NCI-H2081 treated with DMSO at 0.1 percent for 48 hours (cell line): ENCODE data around the gene NECAB3.

Experiments
- DNase-seq: peaks from one replicate; lab custom pipeline; 2025; lab: John Stamatoyannopoulos, UW

The NECAB3 gene

DNA sequence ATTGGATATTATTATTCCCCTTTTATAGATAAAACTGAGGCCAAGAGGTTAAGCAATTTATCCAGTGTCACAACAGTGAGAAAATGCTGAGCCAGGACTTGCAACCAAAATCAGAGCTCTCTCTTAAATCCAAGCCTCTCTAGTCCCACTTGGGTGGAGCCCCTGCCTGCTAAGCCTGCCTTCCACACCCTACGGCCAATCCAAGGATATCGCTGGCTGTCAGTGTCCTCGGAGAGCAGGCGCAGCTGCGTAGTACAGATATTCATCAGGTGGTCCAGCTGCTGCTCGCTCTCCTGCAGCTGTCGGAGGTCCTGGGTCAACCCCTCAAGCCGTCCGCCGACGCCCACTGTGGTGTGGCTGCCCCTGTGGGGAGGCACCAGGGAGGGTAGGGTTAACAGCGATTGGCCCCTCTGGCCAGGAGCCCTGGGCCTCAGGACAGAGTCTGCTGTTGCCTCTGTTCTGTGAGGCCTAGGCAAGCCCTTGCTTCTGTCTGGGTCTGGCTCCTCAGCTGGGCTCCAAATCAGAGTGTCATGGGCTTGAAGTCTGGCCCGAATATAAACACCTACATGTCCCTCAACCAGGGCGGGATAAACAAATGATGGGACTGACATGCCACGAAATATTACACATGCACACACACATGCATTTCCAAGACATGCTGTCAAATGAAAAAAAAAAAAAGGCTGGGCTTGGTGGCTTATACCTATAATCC lies 3.9 kb upstream of the NECAB3 start:
- DNase-seq = no peak

DNA sequence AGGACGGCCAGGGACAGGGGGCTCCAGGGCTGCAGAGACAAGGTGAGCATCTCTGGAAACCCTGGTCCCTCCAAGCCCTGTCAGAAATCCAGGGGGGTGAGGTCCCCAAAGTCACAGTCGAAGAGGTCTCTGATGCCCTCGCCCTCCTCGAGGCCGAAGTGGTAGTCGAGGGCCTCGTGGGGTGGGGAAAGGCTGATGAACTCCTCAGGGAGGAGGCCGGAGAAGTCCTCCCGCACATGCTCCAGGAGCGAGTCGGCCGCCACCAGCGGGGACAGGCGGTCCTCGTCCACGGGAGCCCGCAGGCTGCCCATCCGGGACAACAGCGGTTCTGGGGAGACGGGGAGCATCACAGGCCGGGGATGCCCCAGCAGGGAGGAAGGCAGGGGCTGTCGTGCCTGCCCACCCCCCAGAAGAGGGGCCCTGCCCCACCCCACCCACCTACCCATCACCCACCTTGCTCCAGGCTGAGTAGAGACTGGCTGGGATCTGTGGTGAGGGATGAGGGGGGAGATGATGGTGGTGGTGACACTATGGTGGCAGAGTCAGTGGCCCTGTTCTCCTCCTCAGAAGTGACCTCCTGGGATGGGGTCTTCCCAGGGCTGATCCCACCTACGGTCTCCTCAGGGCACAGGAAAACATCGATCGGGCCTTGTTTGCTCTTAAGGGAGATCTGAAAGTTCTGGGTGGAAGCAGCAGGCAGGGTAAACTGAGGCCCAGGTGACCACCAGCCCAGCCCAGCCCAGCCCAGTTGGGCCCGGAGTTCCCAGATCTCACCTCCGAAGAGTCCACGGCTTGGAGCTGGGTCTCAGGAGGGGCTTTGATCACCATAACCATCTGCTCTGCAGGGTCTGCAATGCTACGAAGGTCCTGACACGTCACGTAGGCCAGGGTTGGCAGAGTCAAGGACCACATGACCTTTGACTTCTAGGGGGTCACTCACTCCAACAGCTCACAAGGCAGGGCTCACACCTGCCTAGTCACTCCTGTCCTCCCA lies 2.7 kb upstream of the NECAB3 start:
- no peak for DNase-seq

DNA sequence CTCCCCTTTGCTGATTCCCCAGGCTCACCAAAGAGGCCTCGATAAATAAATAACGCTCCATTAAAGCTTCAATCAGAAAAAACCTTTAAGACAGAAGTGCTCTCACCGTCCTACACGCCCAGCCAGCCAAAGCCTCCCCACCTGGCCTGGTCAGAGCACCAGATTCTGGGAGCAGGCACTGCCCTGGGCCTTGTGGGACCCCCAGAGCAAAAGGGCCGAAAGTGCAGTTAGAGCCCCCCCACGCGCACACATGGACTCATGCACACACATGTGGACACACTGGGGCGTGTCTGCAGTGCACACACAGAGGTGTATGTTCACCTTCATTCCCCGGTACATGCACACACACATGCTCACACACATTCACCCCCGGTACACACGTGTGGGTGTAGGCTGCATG lies 1.9 kb upstream of the NECAB3 start:
- DNase-seq = no peak

DNA sequence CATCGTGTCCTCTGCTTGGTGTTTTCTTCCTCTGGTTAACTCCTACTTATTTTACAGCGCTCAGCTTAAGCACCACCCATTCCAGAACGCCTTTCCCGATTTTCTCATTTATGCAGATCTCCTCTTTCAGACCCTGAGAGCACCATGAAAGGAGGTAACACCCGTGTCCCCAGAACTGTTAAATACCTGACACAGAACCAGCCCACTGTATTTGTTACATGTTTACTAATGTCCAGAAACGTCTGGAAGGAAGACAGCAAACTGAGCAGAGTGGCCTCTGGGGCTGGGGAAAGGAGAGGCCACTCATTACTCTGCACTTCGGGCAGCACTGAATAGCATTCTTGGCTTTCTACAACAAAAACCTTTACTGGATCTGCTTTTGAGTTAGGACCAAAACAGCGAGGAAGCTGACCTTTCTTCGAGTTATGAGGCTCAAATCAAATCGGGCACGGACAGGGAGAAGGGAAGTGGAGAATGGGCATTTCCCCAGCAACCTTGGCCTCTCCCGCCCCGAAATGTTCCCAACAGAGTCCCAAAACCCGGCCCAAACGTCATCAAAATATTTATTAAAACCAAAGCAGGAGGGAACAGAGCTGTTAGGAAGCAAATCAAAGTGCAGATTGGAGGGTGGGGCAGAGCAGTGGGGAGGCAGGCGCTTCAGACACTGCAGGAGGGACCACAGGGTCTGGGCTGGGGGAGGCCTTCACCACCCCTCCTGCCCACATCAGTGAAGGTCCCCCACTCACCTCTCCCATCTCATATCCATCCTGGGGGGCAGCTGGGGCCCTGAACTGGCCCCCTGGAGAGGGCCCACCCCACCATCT lies 1.1 kb upstream of the NECAB3 start:
- DNase-seq = no peak

DNA sequence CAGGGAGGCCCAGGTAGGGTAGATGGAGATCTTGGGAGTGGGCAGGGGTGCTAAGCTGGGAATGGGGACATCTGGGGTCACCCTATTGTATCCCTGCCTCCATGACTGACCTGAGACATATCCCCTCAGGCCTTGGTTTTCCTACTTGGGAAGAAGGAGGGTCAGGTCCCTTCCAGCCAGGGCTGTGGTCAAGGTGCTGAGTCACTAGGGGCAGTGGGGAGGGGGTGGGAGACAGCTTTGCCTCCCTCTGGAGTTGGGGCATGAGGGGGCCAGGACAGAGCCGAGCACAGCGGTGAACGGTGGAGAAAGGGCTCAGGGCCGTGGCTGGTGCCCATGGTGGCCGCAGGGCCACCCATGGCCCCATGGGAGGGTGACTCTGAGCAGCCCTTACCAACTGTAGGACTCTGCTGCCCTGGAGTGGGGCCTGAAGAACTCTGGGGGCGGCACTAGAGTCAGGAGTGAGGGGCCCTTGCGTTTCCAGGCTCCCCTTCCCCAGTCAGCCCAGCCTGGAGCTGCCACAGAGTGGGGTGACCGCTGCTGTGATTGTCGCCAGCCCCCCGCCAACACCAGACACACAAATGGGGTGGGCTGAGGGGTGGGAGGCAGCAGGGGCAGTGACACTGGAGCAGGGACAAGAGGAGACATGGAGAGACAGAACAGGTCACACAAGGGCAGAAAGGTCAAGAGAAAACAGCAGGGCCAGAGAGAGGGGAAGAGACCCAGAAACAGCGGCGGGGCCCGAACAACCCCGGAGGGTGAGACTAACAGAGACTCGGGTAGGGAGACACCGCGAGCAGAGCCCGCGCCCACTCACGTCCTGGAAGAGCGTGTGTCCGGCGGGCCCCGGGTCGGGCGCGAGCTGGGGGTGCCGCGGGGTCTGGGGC lies 576 bp downstream of the NECAB3 start:
- no peak for DNase-seq

DNA sequence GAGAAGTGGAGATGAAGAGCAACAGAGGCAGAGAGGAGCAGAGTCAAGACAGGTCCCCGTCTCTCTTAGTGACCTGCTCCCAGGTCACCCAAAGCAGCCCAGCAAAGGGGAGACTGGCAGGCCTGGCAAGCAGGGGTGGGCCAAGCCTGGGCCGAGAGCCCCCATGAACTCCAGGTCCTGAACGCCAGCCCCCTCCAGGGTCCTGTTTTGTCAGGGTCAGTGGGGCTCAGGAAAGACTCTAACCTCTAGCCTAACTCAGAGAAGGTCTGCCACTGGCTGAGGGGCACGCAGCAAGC lies 1.2 kb downstream of the NECAB3 start:
- no peak for DNase-seq

DNA sequence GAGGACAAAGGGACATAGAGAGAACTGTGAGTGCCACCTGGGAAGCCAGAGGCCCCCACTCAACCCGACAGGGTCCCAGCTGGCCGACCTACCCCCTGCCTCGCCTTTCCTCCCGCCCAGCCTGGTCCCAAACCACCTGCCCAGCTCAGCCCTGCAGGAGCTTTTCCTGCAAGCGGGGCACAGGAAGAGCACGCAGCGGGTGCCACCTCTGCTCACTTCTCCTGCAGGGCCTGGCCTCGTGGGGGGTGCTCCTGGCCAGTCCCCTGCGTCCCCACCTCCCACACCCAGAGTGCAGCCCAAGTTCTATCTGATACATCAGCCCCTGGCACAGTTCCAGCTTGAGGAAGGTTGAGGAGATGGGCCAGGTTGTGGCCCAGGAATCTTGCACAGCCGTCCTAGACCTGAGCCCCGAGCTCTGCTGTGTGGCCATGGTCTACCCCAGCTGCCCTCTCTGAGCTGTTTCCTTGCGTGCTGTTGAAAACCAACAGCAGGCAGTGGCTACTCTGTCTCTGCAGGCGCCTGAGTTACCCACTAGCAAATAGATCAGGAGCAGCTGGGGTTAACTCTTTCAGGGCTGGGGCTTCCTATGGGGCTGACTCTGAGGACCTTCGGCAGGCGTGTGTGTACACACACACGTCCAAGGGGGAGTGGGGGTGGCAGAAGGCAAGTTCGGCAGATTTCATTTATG lies 1.7 kb downstream of the NECAB3 start:
- no peak for DNase-seq

DNA sequence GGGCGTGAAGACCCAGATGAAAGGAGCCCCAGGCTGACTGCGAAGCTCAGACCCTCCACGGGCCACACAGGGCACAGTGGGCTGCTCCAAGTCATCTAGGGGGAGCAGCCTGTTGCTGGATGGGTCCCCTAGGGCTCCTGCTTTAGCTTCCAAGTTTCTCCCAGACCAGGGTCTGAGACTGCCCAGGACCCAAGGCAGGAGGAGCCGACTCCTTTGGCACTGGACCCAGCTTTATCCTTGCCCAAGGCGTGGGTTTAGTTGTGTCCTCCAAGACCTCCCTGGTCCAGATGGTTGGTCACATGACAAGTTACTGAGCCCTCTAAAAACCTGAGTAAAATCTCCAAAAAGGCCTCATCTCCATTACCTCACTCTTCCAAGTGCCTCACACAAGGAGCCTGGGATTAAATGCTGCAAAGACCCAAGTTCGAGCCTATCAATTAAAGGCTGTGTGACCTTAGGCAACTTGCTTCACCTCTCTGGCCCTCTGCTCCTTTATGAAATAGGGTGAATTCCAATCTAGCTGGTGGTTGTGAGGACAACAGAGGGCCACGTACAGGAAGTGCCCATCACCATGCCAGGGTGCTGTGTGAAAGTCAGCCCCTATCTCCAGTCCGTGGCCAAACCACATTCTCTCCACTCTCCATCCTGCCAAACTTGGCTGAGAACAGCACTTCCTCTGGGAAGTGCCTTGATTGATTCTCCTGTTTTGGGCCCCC lies 2.5 kb downstream of the NECAB3 start:
- no peak for DNase-seq

DNA sequence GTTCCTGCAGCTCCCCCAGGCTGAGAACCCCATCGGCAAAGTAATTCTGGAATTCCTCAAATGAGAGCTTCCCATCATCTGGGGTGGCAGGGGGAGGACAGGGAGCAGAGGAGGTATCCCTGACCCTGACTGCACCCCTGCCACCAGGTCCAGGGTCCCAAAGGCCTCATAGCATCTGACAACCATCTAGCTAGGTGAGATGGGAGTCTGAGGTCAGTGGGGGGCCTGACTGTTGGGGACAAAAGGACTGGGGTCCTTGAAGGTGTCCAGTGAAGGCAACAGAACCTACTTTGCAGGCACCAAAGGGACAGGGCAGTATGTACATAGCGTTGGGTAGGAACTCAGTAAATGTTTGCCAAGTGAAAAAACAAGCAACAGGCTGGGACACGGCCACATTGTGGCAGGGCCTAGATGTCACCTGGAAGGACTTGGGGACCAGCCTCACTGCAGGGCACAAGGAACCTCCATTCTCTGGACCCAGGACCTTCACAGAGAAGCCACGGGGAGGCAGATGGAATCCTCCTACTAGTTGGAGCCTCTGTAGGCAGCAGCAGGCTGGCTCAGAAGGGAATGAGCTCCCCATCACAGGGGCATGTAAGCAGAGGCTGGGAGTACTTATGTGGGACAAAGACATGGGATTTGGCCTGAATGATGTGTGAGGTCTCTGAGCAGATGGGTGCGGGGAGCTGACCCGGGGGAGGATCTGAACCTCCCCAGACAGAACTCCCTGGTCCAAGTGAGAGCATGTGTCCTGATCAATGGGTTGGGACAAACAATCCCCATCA lies 3.3 kb downstream of the NECAB3 start:
- DNase-seq = no peak

DNA sequence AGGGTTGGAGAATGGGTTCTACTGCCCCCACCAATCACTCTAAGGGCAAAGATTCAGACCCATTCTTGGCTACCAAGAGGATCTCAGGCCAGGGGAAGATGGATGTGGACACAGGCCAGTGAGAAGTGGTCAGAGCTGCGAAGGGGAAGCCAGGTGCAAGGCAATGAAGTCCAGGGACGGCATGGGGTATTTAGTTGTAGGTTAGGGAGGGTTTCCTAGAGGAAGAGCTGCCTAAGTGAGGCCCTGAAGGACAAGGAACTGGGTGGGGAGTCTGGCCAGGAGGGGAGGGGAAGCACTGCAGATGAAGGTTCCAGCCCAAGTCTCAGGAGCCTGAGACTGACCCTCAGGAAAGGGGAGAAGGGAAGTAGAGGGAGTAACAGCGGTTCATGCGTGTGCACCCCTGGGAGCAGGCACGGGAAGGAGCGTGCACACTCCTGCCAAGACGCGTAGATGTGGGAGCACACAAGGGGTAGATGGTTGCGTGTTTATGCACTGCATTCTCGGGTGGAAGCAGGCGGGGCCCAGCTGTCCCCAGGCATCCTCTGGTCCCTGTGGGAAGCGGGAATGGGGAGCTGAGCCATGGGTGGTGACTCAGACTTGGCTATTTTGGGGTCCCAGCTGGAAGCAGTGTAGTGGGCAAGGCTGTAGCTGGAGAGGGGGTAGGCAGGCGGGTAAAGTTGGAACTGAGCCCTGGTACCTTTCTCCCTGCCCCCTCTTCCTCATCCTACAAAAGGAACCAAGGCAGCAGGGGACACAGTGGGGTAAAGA lies 4.2 kb downstream of the NECAB3 start:
- DNase-seq = no peak

DNA sequence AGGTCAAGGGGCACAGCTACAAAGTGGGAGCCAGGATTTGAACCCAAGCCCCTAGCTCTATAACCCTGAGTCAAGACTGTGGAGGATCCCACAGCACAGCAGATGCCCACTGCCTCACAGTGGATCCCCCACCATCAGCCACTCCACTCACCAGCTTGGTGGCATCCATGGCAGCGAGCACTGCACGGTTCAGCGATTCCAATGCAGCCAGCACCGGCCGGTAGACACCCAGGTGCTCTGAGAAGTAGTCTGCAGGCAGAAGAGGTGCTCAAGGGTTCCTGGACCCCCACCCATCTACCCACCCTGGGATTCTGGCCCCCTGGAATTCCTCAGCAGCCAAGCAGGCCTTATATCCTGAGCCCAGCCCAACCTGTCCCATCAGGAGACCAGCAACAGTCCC lies 5.0 kb downstream of the NECAB3 start:
- DNase-seq = no peak

DNA sequence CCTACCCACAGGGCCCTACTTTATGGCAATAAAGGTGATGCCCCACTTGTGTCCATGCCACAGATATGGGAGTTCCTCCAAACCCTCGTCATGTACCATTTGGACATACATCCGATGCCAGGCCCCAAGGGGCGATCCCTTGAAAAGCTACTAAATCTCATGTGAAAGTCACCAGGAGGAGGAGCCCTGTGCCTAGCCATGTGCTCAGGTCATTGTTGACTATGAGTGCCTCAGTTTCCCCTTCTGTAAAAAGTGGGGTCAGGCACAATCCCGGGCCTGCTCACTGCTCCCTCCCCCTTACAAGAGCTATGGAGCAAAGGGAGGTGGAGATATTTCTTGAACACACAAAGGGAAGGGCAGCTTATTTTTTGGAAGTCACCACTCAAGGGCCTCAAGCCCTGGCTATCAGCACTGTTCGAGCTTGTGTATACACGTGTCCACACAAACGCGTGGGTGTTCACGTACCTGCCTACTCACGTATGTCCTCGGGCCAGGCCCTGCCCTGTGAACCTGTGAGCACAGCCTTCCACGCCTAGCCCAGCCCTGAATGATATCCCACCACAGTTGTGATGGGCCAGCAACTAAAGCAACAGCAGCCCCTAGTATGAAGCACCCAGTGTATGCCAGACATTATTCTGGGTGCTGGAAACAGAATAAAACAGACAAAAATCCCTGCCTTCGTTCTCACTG lies 5.6 kb downstream of the NECAB3 start:
- no peak for DNase-seq

DNA sequence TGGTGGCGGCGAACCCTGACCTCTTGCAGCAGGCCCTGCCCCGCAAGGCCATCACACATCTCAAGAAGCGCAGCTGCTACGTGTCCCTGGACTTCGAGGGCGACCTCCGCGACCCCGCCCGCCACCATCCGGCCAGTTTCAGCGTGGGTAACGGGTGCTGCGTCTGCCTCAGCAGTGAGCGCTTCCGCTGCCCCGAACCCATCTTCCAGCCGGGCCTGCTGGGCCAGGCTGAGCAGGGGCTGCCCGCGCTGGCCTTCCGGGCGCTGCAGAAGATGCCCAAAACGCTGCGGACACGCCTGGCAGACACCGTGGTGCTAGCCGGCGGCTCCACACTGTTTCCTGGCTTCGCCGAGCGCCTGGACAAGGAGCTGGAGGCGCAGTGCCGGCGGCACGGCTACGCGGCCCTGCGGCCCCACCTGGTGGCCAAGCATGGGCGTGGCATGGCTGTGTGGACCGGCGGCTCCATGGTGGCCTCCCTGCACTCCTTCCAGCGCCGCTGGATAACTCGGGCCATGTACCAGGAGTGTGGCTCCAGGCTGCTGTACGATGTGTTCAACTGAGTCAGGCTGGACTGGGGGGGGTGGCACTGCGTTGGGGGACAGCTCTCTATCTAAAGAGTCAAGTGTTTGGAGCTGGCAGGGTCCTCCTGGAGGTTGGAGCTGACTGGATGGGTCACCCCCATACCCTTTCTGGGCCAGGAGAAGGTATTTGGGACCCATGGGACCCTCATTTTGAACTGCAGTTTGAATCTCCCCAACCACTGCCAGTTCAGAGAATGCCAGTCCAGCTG lies 6.4 kb downstream of the NECAB3 start:
- DNase-seq = no peak

DNA sequence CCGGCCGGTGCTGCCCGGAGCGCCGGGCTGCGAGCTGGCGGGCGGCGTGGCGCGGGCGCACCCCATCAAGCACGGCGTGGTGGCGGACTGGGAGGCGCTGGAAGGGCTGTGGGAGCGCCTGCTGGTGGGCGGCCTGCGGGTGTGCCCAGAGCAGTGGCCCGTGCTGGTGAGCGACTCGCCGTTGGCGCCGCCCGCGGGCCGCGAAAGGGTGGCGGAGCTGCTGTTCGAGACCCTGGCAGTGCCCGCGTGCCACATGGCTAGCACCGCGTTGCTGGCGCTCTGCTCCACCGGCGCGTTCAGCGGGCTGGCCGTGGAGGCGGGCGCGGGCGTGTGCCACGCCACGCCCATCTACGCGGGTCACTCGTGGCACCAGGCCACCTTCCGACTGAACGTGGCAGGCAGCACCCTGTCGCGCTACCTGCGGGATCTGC lies 7.0 kb downstream of the NECAB3 start:
- DNase-seq = no peak

DNA sequence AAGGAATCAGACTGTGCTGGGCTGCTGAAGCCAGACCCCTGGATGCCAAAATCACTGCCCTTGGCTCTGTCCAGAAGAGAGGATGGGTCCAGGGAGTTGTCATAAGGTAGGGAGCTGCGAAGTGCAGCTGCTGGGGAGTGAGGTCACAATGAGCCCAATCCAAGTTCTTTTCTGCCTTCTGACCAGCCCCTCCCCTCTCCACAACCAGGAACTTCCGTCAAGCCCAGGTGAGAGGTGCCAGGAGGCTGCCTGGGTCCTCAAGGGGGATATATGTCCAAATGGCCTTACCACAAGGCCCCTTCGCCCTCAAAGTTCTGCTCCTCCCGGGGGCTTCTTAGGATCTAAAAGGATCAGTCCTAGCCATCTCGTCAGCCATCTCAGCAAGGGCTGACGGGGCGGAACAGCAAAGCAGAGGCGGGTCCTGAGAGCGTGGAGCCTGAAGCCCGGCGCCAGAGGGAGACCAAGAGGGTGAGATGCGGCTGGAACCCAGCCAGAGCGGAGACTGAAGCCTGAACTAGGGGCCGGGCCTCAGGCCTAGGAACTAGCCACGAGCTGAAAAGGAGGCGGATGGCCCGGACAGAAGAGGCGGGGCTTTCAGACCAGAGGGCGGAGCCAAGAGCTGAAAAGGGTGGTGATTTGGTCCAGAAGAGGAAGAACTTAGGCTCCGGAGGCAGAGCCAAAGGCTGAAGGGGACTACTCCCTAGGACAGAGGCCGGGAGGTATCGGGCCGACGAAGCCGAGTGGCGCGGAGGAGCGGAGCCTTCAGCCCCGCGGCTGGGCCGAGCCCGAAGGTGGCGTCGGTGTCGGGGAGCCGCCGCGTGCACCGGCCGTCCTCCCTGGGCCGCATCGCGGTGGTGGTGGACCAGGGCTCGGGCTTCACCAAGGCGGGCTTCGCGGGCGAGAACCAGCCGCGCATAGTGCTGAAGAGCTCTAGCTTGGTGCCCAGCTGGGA lies 7.7 kb downstream of the NECAB3 start, which contains the start of gene ACTL10:
ACTL10 (plus strand) TSS at position 651 of the 952 bp plus-strand sequence. CDS start 555 bp downstream, outside the sequence.
- DNase-seq = peak; percentile 73

DNA sequence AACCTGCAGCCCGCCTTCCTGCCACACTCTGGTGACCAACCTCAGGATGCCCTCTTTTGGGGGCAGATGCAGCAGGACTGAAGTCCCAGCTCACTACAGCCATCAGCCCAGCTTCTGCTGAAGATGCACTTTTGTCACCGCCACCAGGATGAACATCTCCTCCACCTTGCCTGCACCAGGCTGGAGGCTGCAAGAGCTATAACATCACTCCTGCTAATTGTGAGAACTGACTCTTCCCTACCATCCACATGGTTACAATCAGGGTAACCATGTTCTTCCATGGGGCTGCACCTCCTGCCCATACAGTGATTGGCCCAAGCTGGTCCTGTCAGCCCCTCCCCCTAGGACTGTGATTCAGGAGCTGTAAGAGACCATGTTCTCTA lies 9.5 kb downstream of the NECAB3 start:
- no peak for DNase-seq
